Gastroesophageal sphincter (tissue), 3 donors: Measurements from ENCODE around the gene CNTN2.

Experiments
- EP300 ChIP-seq: sonication (generic); formaldehyde crosslinking; IDR thresholded peaks from one replicate; pipeline ENCODE4 v1.6.1; 2017; ENCODE audit warnings: antibody characterized with exemption, mild to moderate bottlenecking
- POLR2A ChIP-seq, 2 donors: fragments of 450-650 bp; IDR thresholded peaks; one replicate each; pipeline ENCODE4 v1.6.1; 2017; ENCODE audit warnings: antibody characterized with exemption in 2 of 2, mild to moderate bottlenecking in 2 of 2, moderate library complexity in 1 of 2
- POLR2AphosphoS5 ChIP-seq: sonication (generic); formaldehyde crosslinking; IDR thresholded peaks from one replicate; pipeline ENCODE4 v1.6.1; 2017; ENCODE audit warnings: antibody characterized with exemption
- TF ChIP-seq, protein P1 (sequence below), 4 experiments: fragments of 200-600 bp in 2 of 4; fragments of 450-650 bp in 2 of 4; sonication (generic) in 1 of 4; IDR thresholded peaks; one replicate each; pipeline ENCODE4 v1.5.1; 2017 to 2019; ENCODE audit warnings: antibody characterized with exemption in 4 of 4, mild to moderate bottlenecking in 2 of 4, moderate library complexity in 2 of 4

- TF ChIP-seq, protein P1, sequence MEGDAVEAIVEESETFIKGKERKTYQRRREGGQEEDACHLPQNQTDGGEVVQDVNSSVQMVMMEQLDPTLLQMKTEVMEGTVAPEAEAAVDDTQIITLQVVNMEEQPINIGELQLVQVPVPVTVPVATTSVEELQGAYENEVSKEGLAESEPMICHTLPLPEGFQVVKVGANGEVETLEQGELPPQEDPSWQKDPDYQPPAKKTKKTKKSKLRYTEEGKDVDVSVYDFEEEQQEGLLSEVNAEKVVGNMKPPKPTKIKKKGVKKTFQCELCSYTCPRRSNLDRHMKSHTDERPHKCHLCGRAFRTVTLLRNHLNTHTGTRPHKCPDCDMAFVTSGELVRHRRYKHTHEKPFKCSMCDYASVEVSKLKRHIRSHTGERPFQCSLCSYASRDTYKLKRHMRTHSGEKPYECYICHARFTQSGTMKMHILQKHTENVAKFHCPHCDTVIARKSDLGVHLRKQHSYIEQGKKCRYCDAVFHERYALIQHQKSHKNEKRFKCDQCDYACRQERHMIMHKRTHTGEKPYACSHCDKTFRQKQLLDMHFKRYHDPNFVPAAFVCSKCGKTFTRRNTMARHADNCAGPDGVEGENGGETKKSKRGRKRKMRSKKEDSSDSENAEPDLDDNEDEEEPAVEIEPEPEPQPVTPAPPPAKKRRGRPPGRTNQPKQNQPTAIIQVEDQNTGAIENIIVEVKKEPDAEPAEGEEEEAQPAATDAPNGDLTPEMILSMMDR (IDR thresholded peaks at IDR 0.05): no peak
- TF ChIP-seq POLR2A (IDR thresholded peaks at IDR 0.05) (no peak), POLR2AphosphoS5 (no peak), EP300 (no peak)
Observed at GRCh38 chr1:205072881-205073280, 29.9 kb downstream of the CNTN2 start.
